ENCODE measurements around the gene PPP6R3.

DNA sequence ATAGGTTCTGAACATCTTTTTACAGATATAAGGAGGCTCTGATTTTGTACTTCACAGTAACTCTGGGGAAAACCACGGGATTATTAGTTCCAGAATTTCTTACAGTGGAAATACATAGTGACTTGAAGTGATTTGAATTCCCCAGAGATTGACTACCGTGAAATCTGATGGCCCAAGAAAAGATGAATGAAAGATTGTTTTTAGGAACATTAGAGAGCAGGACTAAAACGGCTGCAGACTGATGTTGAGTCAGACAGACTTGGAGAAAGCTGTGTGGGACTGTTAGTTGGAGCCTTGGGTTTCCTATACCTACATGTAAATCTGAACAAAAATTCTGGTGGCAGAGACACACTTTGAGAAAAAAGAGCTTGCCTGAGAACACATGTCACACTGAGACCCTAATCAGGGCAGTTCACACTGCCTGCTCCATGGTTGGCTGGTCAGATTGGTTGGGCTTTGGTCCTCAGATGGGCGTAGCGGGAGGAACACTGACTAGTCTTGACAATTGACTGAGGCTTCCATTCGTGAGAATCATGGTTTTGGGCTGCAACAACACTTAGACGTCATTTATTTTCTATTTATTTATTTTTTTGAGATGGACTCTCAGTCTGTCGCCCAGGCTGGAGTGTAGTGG is 6.8 kb downstream of the PPP6R3 start:
- TF ChIP-seq, protein P1, sequence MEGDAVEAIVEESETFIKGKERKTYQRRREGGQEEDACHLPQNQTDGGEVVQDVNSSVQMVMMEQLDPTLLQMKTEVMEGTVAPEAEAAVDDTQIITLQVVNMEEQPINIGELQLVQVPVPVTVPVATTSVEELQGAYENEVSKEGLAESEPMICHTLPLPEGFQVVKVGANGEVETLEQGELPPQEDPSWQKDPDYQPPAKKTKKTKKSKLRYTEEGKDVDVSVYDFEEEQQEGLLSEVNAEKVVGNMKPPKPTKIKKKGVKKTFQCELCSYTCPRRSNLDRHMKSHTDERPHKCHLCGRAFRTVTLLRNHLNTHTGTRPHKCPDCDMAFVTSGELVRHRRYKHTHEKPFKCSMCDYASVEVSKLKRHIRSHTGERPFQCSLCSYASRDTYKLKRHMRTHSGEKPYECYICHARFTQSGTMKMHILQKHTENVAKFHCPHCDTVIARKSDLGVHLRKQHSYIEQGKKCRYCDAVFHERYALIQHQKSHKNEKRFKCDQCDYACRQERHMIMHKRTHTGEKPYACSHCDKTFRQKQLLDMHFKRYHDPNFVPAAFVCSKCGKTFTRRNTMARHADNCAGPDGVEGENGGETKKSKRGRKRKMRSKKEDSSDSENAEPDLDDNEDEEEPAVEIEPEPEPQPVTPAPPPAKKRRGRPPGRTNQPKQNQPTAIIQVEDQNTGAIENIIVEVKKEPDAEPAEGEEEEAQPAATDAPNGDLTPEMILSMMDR (IDR thresholded peaks at IDR 0.05) = no peak
- no peak for TF ChIP-seq POLR2A (IDR thresholded peaks at IDR 0.05)
